ENCODE measurements around the gene ABCB8. TPM values are rescaled to one million over a fixed set of nuclear protein-coding genes. Genes with fewer than 3 reads are reported as not detected.

ABCB8 gene
- total and polyA plus RNA-seq, 9 of the 15 experiments (the other 6 are each of a cell fraction or from before 2014, with no cell fraction given) = 7.6 to 106 (median 36.3) TPM

DNA sequence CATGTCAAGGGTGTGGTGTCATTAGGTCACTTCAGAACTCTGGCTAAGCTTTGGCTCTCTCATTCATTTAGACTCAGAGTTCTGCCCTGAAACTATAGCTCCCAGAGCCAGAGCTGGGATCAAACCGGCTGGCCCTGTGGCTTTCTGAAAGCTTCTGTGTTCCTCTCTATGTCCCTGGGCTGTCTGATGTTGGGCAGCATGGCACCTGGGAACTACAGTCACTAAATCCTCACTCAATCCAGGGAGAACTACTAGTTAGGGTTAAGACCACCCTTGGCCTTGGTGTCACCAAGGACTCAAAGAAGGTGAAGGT, 17.2 kb upstream of the ABCB8 start (continued):
- TF ChIP-seq CHCHD3 (CRISPR knock-in tag; IDR thresholded peaks at IDR 0.05) (no peak), ZNF3 (CRISPR knock-in tag; IDR thresholded peaks at IDR 0.05) (no peak), GTF2A2 (tag; IDR thresholded peaks at IDR 0.05) (0 out of 2 replicates have a peak, but pooled peaks have one; percentile 40), PRDM10 (IDR thresholded peaks at IDR 0.05; ENCODE audit: partially characterized antibody) (peak; percentile 57), ZNF551 (CRISPR knock-in tag; IDR thresholded peaks at IDR 0.05) (no peak), MAFG (tag; conservative IDR thresholded peaks at IDR 0.05) (no peak), TRIM28 (IDR thresholded peaks at IDR 0.05) (no peak), COPS2 (conservative IDR thresholded peaks at IDR 0.05) (no peak), CBX5 (IDR thresholded peaks at IDR 0.05; ENCODE audit: borderline replicate concordance, low read depth) (no peak), FOS (IDR thresholded peaks at IDR 0.05; ENCODE audit: extremely low read depth, insufficient read length) (no peak), ZSCAN29 (IDR thresholded peaks at IDR 0.05) (no peak), ZNF232 (CRISPR knock-in tag; IDR thresholded peaks at IDR 0.05) (no peak), EGR1 (conservative IDR thresholded peaks at IDR 0.05) (no peak), KLF6 (CRISPR knock-in tag; IDR thresholded peaks at IDR 0.05; ENCODE audit: borderline replicate concordance) (no peak), FOXA3 (CRISPR knock-in tag; conservative IDR thresholded peaks at IDR 0.05 in 1 of 2, IDR thresholded peaks at IDR 0.05 in 1 of 2) (no peak), ATF6 (CRISPR knock-in tag; IDR thresholded peaks at IDR 0.05) (no peak), CXXC5 (CRISPR knock-in tag; IDR thresholded peaks at IDR 0.05) (no peak)
- TF ChIP-seq, protein P1, sequence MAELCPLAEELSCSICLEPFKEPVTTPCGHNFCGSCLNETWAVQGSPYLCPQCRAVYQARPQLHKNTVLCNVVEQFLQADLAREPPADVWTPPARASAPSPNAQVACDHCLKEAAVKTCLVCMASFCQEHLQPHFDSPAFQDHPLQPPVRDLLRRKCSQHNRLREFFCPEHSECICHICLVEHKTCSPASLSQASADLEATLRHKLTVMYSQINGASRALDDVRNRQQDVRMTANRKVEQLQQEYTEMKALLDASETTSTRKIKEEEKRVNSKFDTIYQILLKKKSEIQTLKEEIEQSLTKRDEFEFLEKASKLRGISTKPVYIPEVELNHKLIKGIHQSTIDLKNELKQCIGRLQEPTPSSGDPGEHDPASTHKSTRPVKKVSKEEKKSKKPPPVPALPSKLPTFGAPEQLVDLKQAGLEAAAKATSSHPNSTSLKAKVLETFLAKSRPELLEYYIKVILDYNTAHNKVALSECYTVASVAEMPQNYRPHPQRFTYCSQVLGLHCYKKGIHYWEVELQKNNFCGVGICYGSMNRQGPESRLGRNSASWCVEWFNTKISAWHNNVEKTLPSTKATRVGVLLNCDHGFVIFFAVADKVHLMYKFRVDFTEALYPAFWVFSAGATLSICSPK (IDR thresholded peaks at IDR 0.05; ENCODE audit: borderline replicate concordance) = no peak
- TF ChIP-seq, protein P2, sequence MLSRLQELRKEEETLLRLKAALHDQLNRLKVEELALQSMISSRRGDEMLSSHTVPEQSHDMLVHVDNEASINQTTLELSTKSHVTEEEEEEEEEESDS (CRISPR knock-in tag; IDR thresholded peaks at IDR 0.05) = no peak
- TF ChIP-seq, protein P3, sequence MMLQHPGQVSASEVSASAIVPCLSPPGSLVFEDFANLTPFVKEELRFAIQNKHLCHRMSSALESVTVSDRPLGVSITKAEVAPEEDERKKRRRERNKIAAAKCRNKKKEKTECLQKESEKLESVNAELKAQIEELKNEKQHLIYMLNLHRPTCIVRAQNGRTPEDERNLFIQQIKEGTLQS (IDR thresholded peaks at IDR 0.05) = 0 out of 2 replicates have a peak, but pooled peaks have one; percentile 8
- TF ChIP-seq, protein P3 (CRISPR knock-in tag; conservative IDR thresholded peaks at IDR 0.05) = no peak

Data from K562 (cell line).